GM12865 (cell line): ENCODE data around the gene RPL35.

Experiments used
- DNase-seq: peaks from one replicate; pipeline ENCODE4 v3.0.0; 2010; ENCODE audit warnings: low read depth
- H3K4me3 ChIP-seq: 2 replicates; pipeline ENCODE4 v1.5.1; 2011; ENCODE audit warnings: mild to moderate bottlenecking, low read depth, low read length, control low read depth
- TF ChIP-seq, protein P1 (sequence below): IDR thresholded peaks from 2 replicates; pipeline ENCODE4 v1.5.1; 2011; ENCODE audit warnings: low read length, control low read depth, low read depth, inconsistent platforms; ENCODE audit not compliant: insufficient read depth; ENCODE audit errors: missing control alignments

Gene RPL35

GRCh38 chr9:124877021-124877782, 15.4 kb upstream of the RPL35 start:
- TF ChIP-seq, protein P1, sequence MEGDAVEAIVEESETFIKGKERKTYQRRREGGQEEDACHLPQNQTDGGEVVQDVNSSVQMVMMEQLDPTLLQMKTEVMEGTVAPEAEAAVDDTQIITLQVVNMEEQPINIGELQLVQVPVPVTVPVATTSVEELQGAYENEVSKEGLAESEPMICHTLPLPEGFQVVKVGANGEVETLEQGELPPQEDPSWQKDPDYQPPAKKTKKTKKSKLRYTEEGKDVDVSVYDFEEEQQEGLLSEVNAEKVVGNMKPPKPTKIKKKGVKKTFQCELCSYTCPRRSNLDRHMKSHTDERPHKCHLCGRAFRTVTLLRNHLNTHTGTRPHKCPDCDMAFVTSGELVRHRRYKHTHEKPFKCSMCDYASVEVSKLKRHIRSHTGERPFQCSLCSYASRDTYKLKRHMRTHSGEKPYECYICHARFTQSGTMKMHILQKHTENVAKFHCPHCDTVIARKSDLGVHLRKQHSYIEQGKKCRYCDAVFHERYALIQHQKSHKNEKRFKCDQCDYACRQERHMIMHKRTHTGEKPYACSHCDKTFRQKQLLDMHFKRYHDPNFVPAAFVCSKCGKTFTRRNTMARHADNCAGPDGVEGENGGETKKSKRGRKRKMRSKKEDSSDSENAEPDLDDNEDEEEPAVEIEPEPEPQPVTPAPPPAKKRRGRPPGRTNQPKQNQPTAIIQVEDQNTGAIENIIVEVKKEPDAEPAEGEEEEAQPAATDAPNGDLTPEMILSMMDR, result no peak
- H3K4me3 ChIP-seq, result no peak overlapping the region
- DNase-seq, result no peak

DNA sequence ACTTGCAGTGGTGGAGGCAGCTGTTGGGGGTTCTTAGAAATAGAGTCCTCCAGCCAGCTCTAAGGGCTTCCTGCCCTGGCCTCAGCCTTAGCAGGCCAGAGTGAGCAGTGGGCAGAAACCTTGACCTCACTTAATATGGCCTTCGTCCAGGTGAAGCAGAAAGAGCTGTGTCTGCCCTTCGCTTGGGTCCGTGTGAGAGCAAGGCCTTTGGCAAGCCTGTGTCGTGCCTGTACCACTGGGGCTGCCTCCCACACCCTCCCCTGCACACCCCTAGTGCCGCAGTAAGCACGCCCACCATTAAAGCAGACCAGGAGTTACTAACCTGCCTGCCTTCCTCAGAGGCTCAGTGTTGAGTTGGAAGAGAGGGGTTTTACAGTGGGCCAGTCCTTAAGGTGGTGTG, 13.7 kb upstream of the RPL35 start:
- DNase-seq, result no peak
- no peak overlapping the region for H3K4me3 ChIP-seq
- TF ChIP-seq, protein P1, result no peak

GRCh38 chr9:124873664-124874063, 11.9 kb upstream of the RPL35 start:
- DNase-seq, result no peak
- TF ChIP-seq, protein P1, result no peak
- H3K4me3 ChIP-seq, result no peak overlapping the region

DNA sequence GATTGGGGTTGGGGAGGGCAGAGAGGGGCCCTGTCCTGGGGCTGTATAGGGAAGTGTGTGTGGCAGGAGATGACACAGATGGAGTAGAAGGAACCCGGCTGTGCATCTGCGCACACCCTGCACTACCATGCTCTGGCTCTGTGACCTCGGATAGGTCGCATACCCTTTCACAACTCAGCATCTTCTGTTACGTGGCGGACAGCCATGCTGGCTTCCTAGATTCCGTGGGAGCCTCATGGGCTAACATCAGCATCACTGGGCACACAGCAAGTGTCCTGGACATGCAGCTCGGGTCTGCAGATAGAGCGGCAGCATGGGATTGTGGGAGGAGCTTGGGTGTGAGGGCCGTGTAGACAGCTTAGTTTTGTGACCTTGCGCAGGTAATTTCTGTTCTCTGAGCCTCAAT, 9.4 kb upstream of the RPL35 start:
- peak overlapping the region; percentile 93 for H3K4me3 ChIP-seq
- DNase-seq, result peak; percentile 48
- TF ChIP-seq, protein P1, result no peak

DNA sequence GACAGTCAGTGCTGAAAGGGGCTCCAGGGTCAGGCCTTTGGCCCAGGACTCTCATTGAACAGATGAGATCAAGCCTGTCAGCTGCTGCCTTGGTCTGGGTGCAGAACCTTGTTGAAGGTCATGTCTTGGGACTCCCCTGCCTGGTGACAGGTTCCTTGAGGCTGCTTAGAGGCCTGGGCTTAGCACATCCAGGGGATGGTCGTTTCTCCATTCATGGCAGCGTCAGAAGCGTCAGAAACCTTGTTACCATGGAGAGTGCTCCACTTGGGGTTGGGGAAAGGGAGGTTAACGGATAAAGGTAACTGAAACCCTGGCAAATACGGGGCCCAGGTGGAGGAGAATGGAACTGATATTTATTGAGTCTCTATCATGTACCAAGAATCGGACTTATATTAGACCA, 9.0 kb upstream of the RPL35 start:
- peak; percentile 38 for DNase-seq
- peak overlapping the region; percentile 93 for H3K4me3 ChIP-seq
- TF ChIP-seq, protein P1, result no peak

GRCh38 chr9:124869986-124870560, 8.3 kb upstream of the RPL35 start:
- peak overlapping the region; percentile 93 for H3K4me3 ChIP-seq
- peak; percentile 91 for DNase-seq
- TF ChIP-seq, protein P1, result no peak
